HG03095 (cell line): ENCODE results near the gene MSI2.

Experiments
- ATAC-seq: cut with Tn5 transposase; IDR thresholded peaks from one replicate; pipeline ENCODE4 v1.9.1; 2021; ENCODE audit warnings: moderate library complexity; ENCODE audit not compliant: unreplicated experiment

The MSI2 gene

DNA sequence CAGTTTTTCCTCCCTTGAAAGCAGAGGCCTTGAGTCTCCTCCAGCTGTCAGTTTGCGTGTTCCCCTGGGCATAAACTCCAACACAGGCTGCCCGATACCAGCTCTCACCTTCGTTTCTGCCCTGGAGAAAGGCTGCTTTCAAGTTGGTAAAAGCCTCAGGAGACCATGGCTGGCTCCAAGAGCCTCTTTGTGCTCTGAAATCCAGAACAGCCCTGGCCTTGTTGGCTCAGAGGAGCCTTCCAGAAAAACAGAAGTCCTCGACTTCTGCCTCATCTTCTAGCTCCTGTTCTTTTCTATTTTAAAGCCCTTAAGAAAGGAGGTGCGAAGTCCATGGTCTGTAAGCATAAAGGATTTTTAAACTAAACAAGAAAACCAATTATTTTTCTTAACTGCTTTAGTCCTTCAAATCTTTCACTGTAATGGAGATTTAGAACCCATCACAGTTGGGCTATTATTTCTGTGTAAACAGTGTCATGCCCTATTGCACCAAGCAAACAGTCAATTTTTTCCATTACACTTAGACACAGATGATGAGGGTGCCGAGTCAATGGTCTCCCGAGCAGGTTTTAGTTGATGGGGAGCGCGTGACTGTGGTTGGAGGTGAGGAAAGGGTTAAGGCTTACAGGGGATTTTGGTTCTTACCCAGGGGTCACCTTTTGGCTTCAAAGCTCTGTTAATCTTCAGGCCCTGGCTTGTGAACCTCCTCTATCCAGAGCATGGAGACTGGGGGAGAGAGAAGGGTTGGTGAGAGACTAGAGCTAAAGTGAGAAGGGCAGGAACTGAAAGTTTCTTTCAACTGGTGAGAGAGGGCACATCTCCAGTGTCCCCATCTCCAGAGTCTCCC is 212.8 kb downstream of the MSI2 start:
- no peak for ATAC-seq

DNA sequence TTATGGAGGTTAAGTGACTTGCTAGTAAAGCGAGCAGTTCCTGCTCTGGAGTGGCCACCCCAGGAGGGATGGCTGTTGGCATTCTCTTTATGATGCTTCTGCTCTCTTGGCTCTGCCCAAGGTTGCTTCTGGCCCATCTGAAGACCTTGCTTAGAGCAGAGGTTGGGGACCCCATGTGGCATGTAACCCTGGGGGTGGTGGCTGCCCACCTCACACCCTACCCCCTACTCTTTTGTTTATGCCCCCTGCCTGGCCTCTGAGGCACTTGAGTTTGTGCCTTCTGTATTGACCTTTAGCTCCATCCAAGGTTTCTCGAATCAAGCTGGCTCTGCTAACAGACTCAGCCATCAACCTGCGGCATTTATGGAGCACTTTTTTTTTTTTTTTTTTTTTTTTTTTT is 214.6 kb downstream of the MSI2 start:
- ATAC-seq = no peak

DNA sequence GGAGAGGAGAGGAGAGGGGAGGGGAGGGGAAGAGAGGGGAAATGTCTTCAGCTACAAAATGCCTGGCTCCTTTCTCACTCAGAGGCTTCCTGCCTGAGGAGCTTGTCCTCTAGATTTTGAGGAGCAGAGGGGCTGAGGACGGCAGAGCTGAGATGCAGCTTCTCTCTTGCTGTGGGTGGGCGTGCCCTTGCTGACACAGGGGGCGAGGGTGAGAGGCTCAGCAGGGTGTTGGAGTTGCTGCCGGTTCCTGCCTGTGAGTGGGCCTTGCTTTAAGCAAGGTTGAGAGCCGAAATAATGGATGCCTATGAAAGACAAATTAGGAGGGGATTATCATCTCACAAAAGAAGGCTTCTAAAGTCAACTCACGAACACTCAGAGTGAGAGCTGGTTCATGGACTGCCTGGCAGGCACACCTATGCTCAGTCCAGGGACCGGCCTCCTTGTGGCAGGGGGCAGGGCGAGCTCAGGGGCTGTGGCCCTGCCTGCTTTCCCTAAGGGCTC is 215.6 kb downstream of the MSI2 start:
- no peak for ATAC-seq

DNA sequence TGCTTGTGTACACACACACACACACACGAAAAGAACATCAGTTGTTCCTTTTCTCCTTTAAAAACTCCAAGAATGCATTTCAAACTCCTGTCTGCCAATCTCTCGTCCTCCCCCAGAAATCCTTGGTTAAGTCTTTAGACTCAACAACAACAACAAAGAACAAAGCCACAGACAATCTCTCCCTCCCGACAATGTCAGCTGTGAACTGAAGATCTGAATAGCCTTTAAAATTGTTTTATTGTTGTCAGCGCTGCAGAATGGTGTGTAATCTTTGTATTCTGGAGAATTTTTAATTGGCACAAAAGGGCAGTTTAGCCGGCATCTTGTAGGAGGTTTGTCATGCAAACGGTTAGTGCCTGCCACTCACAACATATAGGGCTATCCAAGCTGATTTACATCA is 219.5 kb downstream of the MSI2 start:
- ATAC-seq = no peak

DNA sequence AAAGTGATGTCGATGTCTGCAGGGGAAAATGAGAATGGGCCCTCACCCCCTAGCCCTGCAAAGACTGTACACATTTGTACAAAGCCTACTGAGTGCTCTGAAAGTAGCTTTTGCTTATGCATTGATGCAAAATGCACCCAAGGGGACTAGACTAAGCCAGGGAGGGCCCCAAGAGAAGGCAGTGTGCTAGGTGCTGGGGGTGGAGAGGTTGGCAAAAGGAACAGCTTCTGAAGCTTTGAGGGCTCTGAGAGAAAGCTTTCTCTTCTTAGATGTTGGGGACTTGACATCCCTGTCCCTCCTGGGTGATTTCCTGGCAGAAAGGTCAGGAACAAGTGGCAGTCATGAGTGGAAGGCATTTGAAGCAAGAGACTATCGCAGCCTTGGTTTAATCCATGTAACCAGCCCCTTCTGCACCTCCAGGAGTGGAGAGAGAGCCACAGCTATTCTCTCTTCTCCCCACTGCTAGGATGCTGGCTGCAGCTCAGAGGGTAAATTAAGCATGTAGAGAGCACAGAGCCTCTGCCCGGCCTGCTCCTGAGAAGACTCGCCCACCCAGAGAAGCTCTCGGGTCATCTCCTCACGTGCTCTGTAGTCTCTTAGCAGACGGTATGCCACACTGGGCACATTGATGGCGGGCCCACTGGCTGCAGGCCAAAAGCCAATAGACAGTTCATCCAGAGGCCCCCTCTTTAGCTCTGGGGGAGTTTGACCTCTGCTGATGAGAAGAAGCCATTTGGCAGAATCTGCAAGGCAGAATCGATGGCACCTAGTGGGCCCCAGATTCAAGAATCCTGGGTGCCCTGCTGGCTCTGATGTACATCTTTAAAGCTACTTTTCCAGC is 221.4 kb downstream of the MSI2 start:
- ATAC-seq = no peak

DNA sequence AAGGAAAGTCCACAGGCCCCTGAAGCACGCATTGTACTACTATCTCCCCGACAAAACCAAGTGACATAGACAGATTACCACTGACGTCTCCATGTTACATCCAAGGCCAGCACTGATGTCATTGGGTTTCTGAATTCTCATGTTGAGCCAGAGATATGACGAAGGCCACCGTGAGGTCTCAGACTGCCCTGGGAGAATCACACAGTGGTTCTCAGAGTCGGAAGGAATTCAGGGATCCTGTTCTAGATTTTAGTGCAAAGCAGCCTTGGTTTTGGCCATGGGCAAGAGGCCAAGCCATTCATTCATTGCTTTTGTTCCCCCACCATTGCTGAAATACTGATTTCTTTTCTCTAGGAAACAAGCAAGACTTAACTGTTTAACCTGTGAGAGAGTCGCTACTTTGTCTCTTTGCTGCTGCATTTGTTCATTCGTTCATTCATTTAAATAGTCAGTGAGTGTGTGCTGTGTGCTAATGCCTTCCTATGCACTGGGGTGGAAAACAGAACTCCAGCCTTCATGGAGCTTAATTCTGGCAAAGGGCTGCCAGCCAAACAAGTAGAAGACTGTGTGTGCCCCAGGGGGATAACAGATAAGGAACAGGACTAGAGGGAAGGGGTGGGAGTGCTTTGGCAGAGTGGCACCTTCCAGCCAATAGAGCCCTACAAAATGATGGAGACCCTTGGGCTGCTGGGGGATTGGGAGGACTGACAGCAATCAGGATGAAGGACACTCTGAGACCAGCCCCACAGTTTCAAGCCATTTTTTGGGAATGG is 222.3 kb downstream of the MSI2 start:
- no peak for ATAC-seq

DNA sequence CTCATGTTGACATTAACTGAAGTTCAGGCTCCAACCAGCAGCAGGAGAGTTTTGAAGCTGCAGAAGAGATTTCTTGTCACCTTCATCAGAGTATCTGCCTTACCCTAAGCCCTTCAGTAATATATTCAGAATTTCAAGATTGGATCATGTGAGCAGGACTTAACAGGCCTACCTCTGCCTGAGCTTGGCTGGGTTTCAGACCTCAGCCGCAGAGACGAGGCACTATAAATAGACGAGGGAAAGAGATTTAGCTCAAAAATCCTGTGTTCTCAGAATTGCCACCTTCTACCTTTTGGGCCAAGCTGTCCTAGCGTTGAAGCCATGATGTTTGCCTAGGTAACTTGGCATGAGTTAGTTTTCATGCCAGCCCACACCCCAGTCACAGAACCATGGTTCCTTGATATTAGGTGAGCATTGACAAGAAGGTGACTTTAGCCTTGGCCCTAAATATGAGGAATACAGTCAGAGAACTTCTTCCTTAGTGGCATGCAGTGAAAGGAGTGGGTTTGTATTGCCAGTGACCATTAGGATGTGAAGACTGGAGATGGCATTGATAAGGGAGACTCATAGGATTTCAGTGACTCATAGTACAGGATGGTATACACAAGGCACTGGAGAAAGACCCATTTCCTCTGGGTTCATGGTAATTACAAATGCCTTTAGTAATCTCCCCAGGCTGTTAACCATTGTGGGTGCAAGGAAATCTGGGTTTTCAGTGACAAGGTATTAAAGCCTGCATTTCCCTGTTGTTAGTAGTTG is 224.3 kb downstream of the MSI2 start:
- ATAC-seq = no peak

DNA sequence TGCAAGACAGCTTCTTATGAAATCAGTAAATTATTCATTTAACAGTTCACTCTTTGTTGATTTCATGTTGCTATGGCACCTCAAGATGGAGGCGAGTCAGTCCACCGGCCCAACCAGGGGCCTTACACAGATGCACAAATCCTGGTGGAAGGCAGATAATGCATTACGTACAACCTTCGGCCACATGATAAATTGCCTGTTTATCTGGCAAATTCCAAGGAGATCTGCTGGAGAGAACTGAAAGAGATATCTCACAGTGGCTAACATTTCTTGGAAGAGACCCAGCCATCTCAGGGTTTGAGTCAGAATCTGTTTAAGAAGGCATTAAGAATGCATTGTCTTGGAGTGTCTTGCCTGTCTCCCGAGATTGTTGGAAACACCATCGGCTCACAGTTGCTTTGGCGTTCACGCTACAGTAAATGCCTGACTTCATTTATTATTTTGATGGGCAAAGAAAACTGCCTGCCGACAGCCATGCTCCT is 225.6 kb downstream of the MSI2 start:
- ATAC-seq = no peak

DNA sequence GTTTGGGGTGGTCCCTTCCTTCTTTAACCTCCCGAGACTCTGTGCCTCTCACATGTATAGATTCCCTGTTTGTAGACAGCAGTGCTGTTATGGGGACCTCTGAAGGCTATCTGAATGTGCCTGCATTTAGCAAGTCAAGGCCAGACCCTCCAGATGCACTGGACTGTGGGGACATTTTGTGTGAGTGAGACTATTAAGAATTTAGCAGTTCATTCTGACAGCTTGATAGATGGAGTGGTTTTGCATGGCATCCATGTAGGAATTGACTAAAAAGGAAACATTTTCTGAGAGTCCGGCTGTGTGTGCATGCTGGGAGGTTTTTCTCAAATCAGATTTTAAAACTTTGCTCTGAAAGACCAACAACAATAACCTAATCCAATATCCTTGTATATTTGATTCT is 226.3 kb downstream of the MSI2 start:
- no peak for ATAC-seq

DNA sequence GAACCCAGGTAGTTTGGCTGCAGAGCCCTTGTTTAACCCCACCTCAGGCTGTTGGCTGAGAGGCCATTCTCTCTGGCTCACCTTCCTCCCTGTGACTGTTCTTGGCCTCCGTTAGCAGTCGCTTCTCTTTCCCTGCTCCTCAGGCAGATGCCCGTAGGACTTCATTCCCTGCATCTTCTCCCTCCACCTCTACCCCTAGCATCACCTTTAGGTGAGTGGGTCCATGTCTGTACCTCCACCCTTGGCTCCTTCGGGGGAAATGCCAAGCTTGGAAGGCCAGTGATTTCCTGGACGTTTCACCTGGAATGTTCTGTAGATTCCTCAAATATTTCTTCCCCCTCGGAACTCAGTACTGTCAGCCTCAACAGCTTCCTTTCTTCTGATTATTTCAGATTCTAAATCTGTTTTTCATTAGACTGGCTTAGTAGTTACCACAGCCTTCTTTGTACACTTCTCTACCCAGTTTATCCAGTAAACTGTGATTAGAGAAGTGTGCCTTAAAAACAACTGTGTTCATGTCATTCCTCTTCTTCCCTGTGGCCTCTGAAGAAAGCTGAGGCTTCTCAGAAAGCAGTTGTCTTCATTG is 227.9 kb downstream of the MSI2 start:
- no peak for ATAC-seq

DNA sequence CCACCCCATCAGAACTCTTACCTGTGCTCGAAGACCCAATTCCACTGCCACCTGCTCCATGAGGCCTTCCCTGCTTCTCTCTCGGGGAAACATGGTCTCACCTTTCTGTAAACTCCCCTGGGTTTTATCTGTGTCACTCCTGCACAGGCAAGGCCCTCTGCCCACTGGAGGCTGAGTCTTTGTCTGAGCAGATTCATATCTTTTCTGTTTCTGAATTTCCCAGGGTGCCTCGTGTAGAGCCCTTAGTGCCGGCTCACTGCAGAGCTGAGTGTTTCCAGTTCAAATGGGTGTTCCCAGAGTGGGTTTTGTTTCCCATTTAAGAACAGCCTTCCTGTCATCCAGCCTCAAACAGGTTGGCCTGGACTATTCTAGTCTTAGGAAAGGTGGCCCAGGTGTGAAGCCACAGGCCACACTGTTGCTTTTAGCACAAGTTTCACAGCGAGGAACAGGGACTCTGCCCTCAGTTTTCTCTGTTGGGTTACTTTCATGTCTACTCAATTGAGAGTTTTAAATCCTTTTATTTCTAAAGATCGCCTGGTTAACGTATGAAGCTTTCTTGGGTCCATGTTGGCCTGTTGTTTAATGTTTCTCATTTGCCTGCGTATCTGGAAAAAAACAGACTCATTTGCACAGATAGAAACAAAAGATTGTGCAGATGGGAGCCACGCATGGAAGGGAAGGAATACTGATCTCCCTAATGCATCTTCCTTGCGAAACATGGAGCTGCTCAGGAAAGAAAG is 228.7 kb downstream of the MSI2 start:
- no peak for ATAC-seq

DNA sequence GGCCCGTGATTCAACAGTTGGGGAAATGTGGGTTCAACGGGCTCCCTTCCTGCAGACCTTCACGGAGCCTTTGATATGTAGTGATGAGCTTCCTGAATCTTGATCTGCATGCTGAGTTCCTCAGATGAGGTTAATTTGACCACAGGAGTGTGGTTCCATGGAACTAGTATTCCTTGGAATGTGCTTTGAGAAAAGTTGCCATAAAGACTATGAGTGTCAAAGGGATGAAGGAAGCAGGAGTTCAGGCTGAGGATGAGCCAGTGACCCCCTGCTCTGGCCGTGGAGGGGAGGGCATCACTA is 229.2 kb downstream of the MSI2 start:
- no peak for ATAC-seq

DNA sequence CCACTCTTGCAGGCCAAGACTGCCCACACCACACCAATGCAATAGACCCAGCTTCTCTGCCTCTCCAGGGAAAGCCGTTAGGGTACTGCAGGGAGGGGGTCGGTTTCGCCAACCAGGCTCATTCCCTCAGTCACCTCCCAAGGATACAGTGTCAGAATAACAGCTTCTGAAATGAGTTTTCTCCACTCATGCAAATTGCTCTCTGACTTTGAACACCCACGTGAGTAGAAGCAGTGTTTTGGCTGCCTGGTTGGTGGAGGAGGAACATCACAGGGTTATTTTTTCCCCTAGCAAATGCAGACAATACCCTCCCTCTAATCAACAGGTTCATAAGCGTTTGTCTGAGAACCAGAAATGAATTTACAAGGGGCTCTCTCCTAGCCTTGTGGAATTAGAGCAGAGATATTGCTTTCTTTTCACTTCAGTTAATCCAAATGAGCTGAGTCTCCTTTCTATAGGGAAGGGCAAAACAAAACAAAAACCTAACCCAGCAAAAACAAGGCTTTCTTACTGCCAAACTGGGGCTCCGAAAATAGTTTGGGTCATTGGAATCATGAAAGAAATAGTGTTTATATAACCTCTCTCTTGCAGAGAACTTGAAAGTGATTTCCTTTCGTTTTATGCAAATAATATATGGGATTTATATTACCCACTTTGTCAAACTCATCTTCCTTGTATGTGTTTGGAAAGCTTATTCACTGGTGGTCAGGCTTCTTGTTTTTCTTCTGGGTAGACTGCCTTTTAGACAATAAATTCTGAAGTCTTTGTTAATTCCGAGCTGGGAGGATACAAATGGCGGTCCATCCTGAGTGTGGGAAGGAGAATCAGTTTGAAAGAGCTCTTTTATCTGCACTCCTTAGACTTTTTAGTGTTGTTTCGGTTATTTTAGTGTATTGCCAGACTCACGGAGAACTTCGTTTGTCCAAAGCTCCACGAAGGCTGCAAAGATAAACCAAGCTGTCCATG is 229.9 kb downstream of the MSI2 start:
- ATAC-seq = no peak

DNA sequence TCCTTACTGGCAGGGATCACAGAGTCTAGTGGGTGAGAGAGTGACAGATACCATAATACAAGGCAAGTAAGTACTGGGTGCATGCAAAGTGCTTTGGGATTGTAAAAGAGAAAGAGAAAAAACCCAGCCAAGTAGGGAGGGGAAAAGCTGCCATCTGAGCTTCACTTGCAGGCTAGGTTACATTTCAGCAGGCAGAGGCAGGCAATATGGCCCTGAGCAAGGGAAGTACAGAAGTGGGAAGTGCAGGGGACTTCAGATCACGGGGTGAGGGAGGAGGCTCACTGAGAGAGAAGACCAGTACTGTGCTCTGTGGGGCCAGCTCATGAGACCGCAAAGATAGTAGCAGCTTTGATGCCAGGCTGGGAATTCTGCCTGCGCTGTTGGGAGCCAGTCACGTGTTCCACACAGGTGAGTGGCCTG is 230.6 kb downstream of the MSI2 start:
- ATAC-seq = no peak

DNA sequence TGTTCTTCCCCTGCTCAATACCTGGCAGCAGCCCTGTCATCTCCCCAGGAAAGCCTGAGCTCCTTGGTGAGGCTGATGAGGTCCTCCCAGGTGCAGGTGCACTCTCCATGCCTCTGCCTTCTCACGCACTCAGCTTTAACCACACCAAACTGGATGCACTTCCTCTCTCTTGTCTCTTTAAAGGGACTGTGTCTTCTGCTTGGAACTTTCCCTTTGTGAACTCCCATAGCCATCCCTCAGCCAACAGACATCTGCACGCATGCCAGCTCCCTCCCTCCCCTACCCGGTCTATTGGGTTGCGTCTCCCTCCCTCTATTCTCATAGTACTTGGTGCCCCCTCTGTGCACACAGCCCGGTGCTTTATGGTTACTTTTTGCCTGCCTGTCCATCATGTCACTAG is 231.2 kb downstream of the MSI2 start:
- no peak for ATAC-seq

DNA sequence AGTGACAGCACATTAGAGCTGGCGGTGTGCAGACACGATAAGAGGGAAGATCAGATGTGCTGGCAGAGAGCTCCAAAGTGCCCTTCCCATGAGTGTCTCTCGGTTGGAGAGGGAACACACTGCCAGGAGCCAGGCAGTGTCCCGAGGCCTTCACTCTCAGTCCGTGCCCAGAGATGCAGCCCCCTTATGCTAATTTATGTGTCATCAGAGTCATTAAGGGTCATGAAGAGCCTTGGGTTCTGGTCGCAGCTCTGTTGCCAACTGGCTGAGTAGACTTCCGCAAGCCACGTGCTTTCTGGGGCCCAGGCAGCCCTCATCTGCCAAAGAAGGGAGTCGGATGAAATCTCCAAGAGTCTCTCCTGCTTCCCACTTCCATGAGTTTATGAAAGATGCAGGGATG is 232.5 kb downstream of the MSI2 start:
- ATAC-seq = no peak

DNA sequence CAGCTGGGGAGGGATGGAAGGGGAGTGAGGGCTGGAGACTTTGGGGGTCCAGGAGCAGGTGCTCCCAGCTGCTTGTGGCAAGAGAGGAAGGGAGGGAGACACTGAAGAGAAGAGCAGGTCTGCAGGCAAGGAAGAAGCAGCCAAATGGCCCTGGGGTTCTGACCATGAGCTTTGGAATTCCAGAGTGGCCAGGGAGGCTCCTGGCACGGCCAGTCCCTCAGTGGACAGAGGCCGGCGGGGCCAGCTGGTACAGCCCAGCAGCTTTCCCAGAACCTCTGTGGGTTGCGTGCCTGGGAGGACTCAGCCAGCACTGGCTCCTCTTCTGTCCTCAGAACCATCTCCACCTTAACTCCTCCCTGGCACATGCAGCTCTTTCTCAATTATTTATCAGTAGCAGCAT is 233.0 kb downstream of the MSI2 start:
- ATAC-seq = no peak

DNA sequence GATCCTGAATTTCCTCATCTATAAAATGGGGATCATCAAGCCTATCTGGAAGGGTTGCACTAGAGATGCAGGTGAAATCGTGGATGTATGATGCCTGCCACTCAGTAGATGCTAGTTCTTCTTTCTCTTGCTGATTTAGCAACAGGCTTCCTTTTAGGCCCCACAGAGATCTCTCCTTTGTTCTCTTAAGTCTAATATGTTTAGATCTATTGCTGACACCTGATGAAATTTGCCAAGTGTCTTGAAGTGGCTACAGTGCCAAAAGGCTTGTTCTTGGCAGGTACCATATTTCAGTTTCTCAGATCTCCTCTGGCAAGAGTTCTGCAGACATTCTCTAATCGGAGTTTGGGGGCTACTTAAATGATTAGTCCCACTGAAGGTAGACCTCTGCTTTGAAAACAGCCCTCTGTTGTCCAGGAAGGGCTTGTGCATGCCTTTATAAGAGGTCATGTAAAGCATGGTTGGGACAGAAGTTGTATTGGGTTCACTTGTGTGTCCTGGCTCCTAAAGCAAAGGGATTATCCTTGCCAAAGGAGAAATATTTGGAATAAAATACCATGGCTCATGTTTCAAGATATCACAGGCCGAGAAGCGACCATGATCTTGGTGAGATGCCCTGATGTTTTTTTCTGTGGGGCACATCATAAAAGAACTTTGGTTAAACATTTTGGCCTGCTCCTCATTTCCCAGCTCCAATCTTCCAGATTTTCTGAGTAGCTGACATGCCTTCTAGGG is 234.0 kb downstream of the MSI2 start:
- ATAC-seq = no peak
